HEK293 (cell line): ENCODE data around the gene HOXD11.
A peak's percentile ranks its signal among the peaks of the same experiment; 100 is the strongest.

ENCODE experiments used
- CTCF ChIA-PET: fragments of 350-600 bp; formaldehyde crosslinking; extraction: SDS; loops from one replicate; lab custom pipeline; 2021; ENCODE audit warnings: antibody characterized with exemption; lab: Yijun Ruan, JAX
- POLR2A ChIA-PET: fragments of 300-600 bp; formaldehyde crosslinking; extraction: SDS; loops from one replicate; lab custom pipeline; 2020; ENCODE audit warnings: antibody characterized with exemption, inconsistent platforms; lab: Yijun Ruan, JAX
- H3K27ac ChIP-seq: fragments of 200-500 bp; sonication (Bioruptor generic); 2 replicates; pipeline ENCODE4 v1.5.1; 2014; ENCODE audit warnings: low read depth, low read length, control low read depth, inconsistent platforms; ENCODE audit errors: extremely low read depth
- H3K36me3 ChIP-seq, 2 experiments: fragments of 200-500 bp in 1 of 2; sonication (Bioruptor generic) in 1 of 2; 1 replicate in 1 of 2; 2 replicates in 1 of 2; pipeline ENCODE4 v1.5.1; 2014 to 2017; ENCODE audit warnings: inconsistent platforms in 2 of 2, low read length in 2 of 2; ENCODE audit not compliant: control insufficient read depth in 2 of 2, insufficient read depth in 1 of 2
- H3K4me1 ChIP-seq: fragments of 200-500 bp; sonication (Bioruptor generic); 2 replicates; pipeline ENCODE4 v1.5.1; 2014; ENCODE audit warnings: mild to moderate bottlenecking, low read length, inconsistent platforms; ENCODE audit not compliant: control insufficient read depth, insufficient read depth
- H3K4me3 ChIP-seq: 2 replicates; pipeline ENCODE4 v1.5.1; 2011; ENCODE audit warnings: low read depth, mild to moderate bottlenecking, control low read depth, low read length, moderate library complexity
- H3K9me3 ChIP-seq: fragments of 200-500 bp; sonication (Bioruptor generic); 2 replicates; pipeline ENCODE4 v1.5.1; 2014; ENCODE audit warnings: low read depth, low read length, inconsistent platforms; ENCODE audit not compliant: control insufficient read depth, insufficient read depth
- EGR2 ChIP-seq: fragments of 450-650 bp; formaldehyde crosslinking; IDR thresholded peaks from 2 replicates; pipeline ENCODE4 v1.5.1; 2016; ENCODE audit warnings: low read depth, missing biosample characterization, missing genetic modification characterization
- FEZF1 ChIP-seq: fragments of 450-650 bp; formaldehyde crosslinking; IDR thresholded peaks from 2 replicates; pipeline ENCODE4 v1.5.1; 2016; ENCODE audit warnings: missing biosample characterization, missing genetic modification characterization
- HIC1 ChIP-seq: fragments of 450-650 bp; formaldehyde crosslinking; IDR thresholded peaks from 2 replicates; pipeline ENCODE4 v1.5.1; 2016; ENCODE audit warnings: missing biosample characterization, missing genetic modification characterization
- KLF8 ChIP-seq: fragments of 450-650 bp; formaldehyde crosslinking; IDR thresholded peaks from 2 replicates; pipeline ENCODE4 v1.5.1; 2016; ENCODE audit warnings: missing biosample characterization, missing genetic modification characterization
- OVOL3 ChIP-seq: fragments of 450-650 bp; formaldehyde crosslinking; IDR thresholded peaks from 2 replicates; pipeline ENCODE4 v1.5.1; 2016; ENCODE audit warnings: missing biosample characterization, missing genetic modification characterization
- PRDM10 ChIP-seq: fragments of 450-650 bp; formaldehyde crosslinking; IDR thresholded peaks from 2 replicates; pipeline ENCODE4 v1.5.1; 2016; ENCODE audit warnings: missing biosample characterization, missing genetic modification characterization
- SP2 ChIP-seq: fragments of 450-650 bp; formaldehyde crosslinking; IDR thresholded peaks from 2 replicates; pipeline ENCODE4 v1.5.1; 2016; ENCODE audit warnings: missing biosample characterization, missing genetic modification characterization
- SP7 ChIP-seq: fragments of 450-650 bp; formaldehyde crosslinking; IDR thresholded peaks from 2 replicates; pipeline ENCODE4 v1.5.1; 2016; ENCODE audit warnings: missing biosample characterization, missing genetic modification characterization
- ZNF2 ChIP-seq: fragments of 450-650 bp; formaldehyde crosslinking; IDR thresholded peaks from 2 replicates; pipeline ENCODE4 v1.5.1; 2016; ENCODE audit warnings: missing biosample characterization, missing genetic modification characterization
- ZNF248 ChIP-seq: fragments of 450-650 bp; formaldehyde crosslinking; IDR thresholded peaks from 2 replicates; pipeline ENCODE4 v1.5.1; 2017; ENCODE audit warnings: missing biosample characterization, missing genetic modification characterization
- ZNF274 ChIP-seq, 2 experiments: fragments of 200-500 bp in 1 of 2; fragments of 450-650 bp in 1 of 2; sonication (Bioruptor generic) in 1 of 2; formaldehyde crosslinking in 1 of 2; IDR thresholded peaks; 2 replicates each; pipeline versions ENCODE4 v1.5.1 to v1.6.1; 2014 to 2016; ENCODE audit warnings: borderline replicate concordance in 1 of 2, inconsistent platforms in 1 of 2, low read length in 1 of 2, missing biosample characterization in 1 of 2, missing genetic modification characterization in 1 of 2
- ZNF335 ChIP-seq: fragments of 450-650 bp; formaldehyde crosslinking; conservative IDR thresholded peaks from 2 replicates; pipeline ENCODE4 v1.5.1; 2016; ENCODE audit warnings: missing biosample characterization, missing genetic modification characterization
- ZNF426 ChIP-seq: fragments of 450-650 bp; formaldehyde crosslinking; IDR thresholded peaks from 2 replicates; pipeline ENCODE4 v1.5.1; 2017; ENCODE audit warnings: missing biosample characterization, missing genetic modification characterization, mild to moderate bottlenecking, inconsistent platforms, moderate library complexity
- ZNF548 ChIP-seq: fragments of 450-650 bp; formaldehyde crosslinking; IDR thresholded peaks from 2 replicates; pipeline ENCODE4 v1.5.1; 2016; ENCODE audit warnings: missing biosample characterization, missing genetic modification characterization
- ZNF600 ChIP-seq: fragments of 450-650 bp; formaldehyde crosslinking; IDR thresholded peaks from 2 replicates; pipeline ENCODE4 v1.5.1; 2016; ENCODE audit warnings: missing biosample characterization, missing genetic modification characterization
- ZNF610 ChIP-seq: fragments of 450-650 bp; formaldehyde crosslinking; IDR thresholded peaks from 2 replicates; pipeline ENCODE4 v1.5.1; 2016; ENCODE audit warnings: missing biosample characterization, missing genetic modification characterization, borderline replicate concordance
- ZNF626 ChIP-seq: fragments of 450-650 bp; sonication (Bioruptor Pico); formaldehyde crosslinking; IDR thresholded peaks from 2 replicates; pipeline ENCODE4 v1.5.1; 2018; ENCODE audit warnings: missing biosample characterization, missing genetic modification characterization, inconsistent platforms
- ZNF645 ChIP-seq: fragments of 450-650 bp; formaldehyde crosslinking; IDR thresholded peaks from 2 replicates; pipeline ENCODE4; 2016; ENCODE audit warnings: missing biosample characterization, missing genetic modification characterization
- ZNF776 ChIP-seq: fragments of 450-650 bp; formaldehyde crosslinking; IDR thresholded peaks from 2 replicates; pipeline ENCODE4 v1.5.0; 2017; ENCODE audit warnings: missing biosample characterization, missing genetic modification characterization, borderline replicate concordance
- ZNF791 ChIP-seq: fragments of 450-650 bp; formaldehyde crosslinking; IDR thresholded peaks from 2 replicates; pipeline ENCODE4 v1.5.1; 2016; ENCODE audit warnings: missing biosample characterization, missing genetic modification characterization

The HOXD11 gene

GRCh38 chr2:176079285-176079830 lies 27.7 kb upstream of the HOXD11 start:
- Histone ChIP-seq H3K36me3 (no peaks in the 10 kb centered on the region), H3K4me3 (peak overlapping the region; percentile 42), H3K9me3 (no peaks in the 10 kb centered on the region), H3K4me1 (no peaks in the 10 kb centered on the region), H3K27ac (peak overlapping the region; percentile 33; the same call in 1 of the 2 replicates)
- POLR2A ChIA-PET = interaction anchor here (0.8 to 2.7 kb wide), 2 partner anchors 25 to 77 kb away, joined by 4 to 12 read pairs; partner anchors contain the start of gene LNPK
- 0 out of 2 replicates have a peak, but pooled peaks have one; percentile 27 for TF ChIP-seq SP7
- no peak for TF ChIP-seq FEZF1 (tag by site-specific recombination)
- peak; percentile 16; the same call in 1 of the 2 replicates for TF ChIP-seq PRDM10 (tag by site-specific recombination)
- peak; percentile 67 for TF ChIP-seq ZNF335
- CTCF ChIA-PET = interaction anchor here (0.6 to 3.2 kb wide), 33 partner anchors 8 to 1073 kb away, joined by 3 to 44 read pairs (median 4); partner anchors contain the start of genes HOXD12, HOXD13 and LNPK

GRCh38 chr2:176079831-176080539 lies 27.1 kb upstream of the HOXD11 start:
- no peaks in the 10 kb centered on the region for H3K9me3 ChIP-seq
- H3K36me3 ChIP-seq = no peaks in the 10 kb centered on the region
- POLR2A ChIA-PET = interaction anchor here (1.0 to 2.7 kb wide), 2 partner anchors 27 to 78 kb away, joined by 5 to 12 read pairs; partner anchors contain the start of genes HOXD11 and LNPK
- CTCF ChIA-PET = interaction anchor here (0.6 to 3.2 kb wide), 33 partner anchors 9 to 1074 kb away, joined by 3 to 44 read pairs (median 3); partner anchors contain the start of genes HOXD12, HOXD13 and LNPK
- H3K27ac ChIP-seq = peak overlapping the region; percentile 72; the same call in 1 of the 2 replicates
- peak overlapping the region; percentile 42 for H3K4me3 ChIP-seq
- no peaks in the 10 kb centered on the region for H3K4me1 ChIP-seq
- no peak for TF ChIP-seq ZNF548 (tag by site-specific recombination)
- TF ChIP-seq ZNF626 (tag by site-specific recombination) = no peak
- TF ChIP-seq EGR2 (tag by site-specific recombination) = no peak
- no peak for TF ChIP-seq KLF8 (tag by site-specific recombination)
- TF ChIP-seq OVOL3 (tag by site-specific recombination) = no peak
- no peak for TF ChIP-seq ZNF645
- TF ChIP-seq ZNF274 (IDR thresholded peaks at IDR 0.05; ENCODE audit: low read length) = no peak
- no peak for TF ChIP-seq ZNF274 (tag by site-specific recombination; IDR thresholded peaks at IDR 0.05; ENCODE audit: borderline replicate concordance)
- TF ChIP-seq PRDM10 (tag by site-specific recombination) = no peak
- peak; percentile 50; the same call in 1 of the 2 replicates for TF ChIP-seq ZNF2 (tag by site-specific recombination)
- TF ChIP-seq ZNF600 (tag by site-specific recombination) = no peak
- TF ChIP-seq ZNF248 (tag by site-specific recombination) = no peak
- no peak for TF ChIP-seq SP2
- no peak for TF ChIP-seq ZNF791 (tag by site-specific recombination)
- peak; percentile 25; the same call in 1 of the 2 replicates for TF ChIP-seq ZNF610 (tag by site-specific recombination)
- TF ChIP-seq ZNF426 (tag by site-specific recombination) = no peak
- TF ChIP-seq HIC1 (tag by site-specific recombination) = peak; percentile 67; the same call in 1 of the 2 replicates
- no peak for TF ChIP-seq ZNF776 (tag by site-specific recombination)
